ENCODE measurements around the gene MDK.

Gene MDK

GRCh38 chr11:46347637-46348311 lies 33.7 kb upstream of the MDK start:
- no peak for DNase-seq (ENCODE audit: low spot score)

GRCh38 chr11:46348566-46349401 lies 32.7 kb upstream of the MDK start:
- peak; percentile 83 for DNase-seq (ENCODE audit: low spot score)

GRCh38 chr11:46350695-46351094 lies 30.8 kb upstream of the MDK start:
- no peak for DNase-seq (ENCODE audit: low spot score)

- no peak for DNase-seq (ENCODE audit: low spot score)
Measured at GRCh38 chr11:46351148-46351547, 30.3 kb upstream of the MDK start.

GRCh38 chr11:46351606-46352005 lies 29.9 kb upstream of the MDK start:
- no peak for DNase-seq (ENCODE audit: low spot score)

- DNase-seq (ENCODE audit: low spot score) = peak; percentile 64
Measured at GRCh38 chr11:46352063-46352841, 29.2 kb upstream of the MDK start.

- peak; percentile 28 for DNase-seq (ENCODE audit: low spot score)
Measured at GRCh38 chr11:46353698-46354097, 27.8 kb upstream of the MDK start.

GRCh38 chr11:46356924-46357482 lies 24.5 kb upstream of the MDK start:
- DNase-seq (ENCODE audit: low spot score) = no peak

- DNase-seq (ENCODE audit: low spot score) = no peak
Measured at GRCh38 chr11:46357483-46357936, 24.0 kb upstream of the MDK start.

GRCh38 chr11:46359953-46360352 lies 21.5 kb upstream of the MDK start:
- no peak for DNase-seq (ENCODE audit: low spot score)

GRCh38 chr11:46360878-46361277 lies 20.6 kb upstream of the MDK start:
- no peak for DNase-seq (ENCODE audit: low spot score)

GRCh38 chr11:46361283-46362155 lies 19.9 kb upstream of the MDK start:
- DNase-seq (ENCODE audit: low spot score) = peak; percentile 76

- no peak for DNase-seq (ENCODE audit: low spot score)
Measured at GRCh38 chr11:46362156-46363030, 19.1 kb upstream of the MDK start.

GRCh38 chr11:46363031-46363407 lies 18.4 kb upstream of the MDK start:
- no peak for DNase-seq (ENCODE audit: low spot score)

- no peak for DNase-seq (ENCODE audit: low spot score)
Measured at GRCh38 chr11:46363455-46364005, 17.9 kb upstream of the MDK start.

- no peak for DNase-seq (ENCODE audit: low spot score)
Measured at GRCh38 chr11:46364056-46364455, 17.4 kb upstream of the MDK start.

GRCh38 chr11:46364791-46365190 lies 16.7 kb upstream of the MDK start:
- DNase-seq (ENCODE audit: low spot score) = no peak

GRCh38 chr11:46366260-46366659 lies 15.2 kb upstream of the MDK start:
- DNase-seq (ENCODE audit: low spot score) = no peak

GRCh38 chr11:46366661-46367161 lies 14.8 kb upstream of the MDK start:
- DNase-seq (ENCODE audit: low spot score) = no peak
